OCI-LY1 (cell line): Measurements from ENCODE around the gene DMAC2L.

ENCODE experiments used
- EZH2 ChIP-seq: fragments of 200-600 bp; sonication (generic), shearing (Covaris generic); IDR thresholded peaks from 2 replicates; pipeline ENCODE4 v1.8.0; 2017; ENCODE audit warnings: borderline replicate concordance, mixed run types, mild to moderate bottlenecking, antibody characterized with exemption, low read length, moderate library complexity, mixed read lengths
- TF ChIP-seq, protein P1 (sequence below): fragments of 200-600 bp; sonication (generic), shearing (Covaris generic); IDR thresholded peaks from 2 replicates; pipeline ENCODE4 v1.5.1; 2017; ENCODE audit warnings: mild to moderate bottlenecking, antibody characterized with exemption, low read length, moderate library complexity, mixed read lengths

DNA sequence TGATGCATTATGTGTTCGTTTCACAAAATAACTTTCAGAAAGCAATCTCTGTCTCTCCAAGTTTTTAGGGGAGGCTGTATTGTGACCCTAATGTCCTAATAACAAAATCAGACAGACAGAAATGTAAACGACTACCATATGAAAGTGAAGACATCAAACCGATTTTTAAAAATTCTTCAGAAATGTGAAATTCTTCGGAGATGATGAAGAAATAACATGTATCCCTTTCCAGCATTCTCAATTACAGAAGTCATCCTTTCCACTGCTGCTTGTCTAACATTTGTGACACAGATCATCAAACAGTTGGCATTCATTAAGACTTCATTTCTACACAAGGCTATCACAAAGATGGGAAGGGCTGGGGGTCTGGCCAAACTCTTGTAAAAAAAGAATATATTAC lies 41.0 kb downstream of the DMAC2L start:
- TF ChIP-seq, protein P1, sequence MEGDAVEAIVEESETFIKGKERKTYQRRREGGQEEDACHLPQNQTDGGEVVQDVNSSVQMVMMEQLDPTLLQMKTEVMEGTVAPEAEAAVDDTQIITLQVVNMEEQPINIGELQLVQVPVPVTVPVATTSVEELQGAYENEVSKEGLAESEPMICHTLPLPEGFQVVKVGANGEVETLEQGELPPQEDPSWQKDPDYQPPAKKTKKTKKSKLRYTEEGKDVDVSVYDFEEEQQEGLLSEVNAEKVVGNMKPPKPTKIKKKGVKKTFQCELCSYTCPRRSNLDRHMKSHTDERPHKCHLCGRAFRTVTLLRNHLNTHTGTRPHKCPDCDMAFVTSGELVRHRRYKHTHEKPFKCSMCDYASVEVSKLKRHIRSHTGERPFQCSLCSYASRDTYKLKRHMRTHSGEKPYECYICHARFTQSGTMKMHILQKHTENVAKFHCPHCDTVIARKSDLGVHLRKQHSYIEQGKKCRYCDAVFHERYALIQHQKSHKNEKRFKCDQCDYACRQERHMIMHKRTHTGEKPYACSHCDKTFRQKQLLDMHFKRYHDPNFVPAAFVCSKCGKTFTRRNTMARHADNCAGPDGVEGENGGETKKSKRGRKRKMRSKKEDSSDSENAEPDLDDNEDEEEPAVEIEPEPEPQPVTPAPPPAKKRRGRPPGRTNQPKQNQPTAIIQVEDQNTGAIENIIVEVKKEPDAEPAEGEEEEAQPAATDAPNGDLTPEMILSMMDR = no peak
- TF ChIP-seq EZH2 = no peak
